HCT116 (cell line): Measurements from ENCODE around the gene NEK1. TPM values are rescaled to one million over a fixed set of nuclear protein-coding genes. Genes with fewer than 3 reads are reported as not detected.

ENCODE experiments used
- ATAC-seq: fragments of 200-7000 bp; cut with Tn5 transposase; 2 replicates; pipeline ENCODE4 v1.9.1; 2020; ENCODE audit warnings: mild to moderate bottlenecking, moderate library complexity
- BruUV-seq: library from RNA; stranded (reverse); fragments of 400-500 nt; replicated peaks from 2 replicates; lab custom pipeline; 2021; lab: Mats Ljungman, UMichigan
- CTCF ChIA-PET: fragments of 300-600 bp; sonication (Branson Sonifier 250); formaldehyde crosslinking; loops from one replicate; lab custom pipeline; 2021; ENCODE audit warnings: antibody characterized with exemption; lab: Charles Lee
- POLR2A ChIA-PET: fragments of 300-600, 350-600 bp; sonication (Branson Sonifier 250); formaldehyde crosslinking; loops from one replicate; lab custom pipeline; 2021; ENCODE audit warnings: antibody characterized with exemption; lab: Charles Lee
- RAD21 ChIA-PET, 2 experiments: fragments of 300-600 bp; sonication (Branson Sonifier 250); formaldehyde crosslinking; loops; one replicate each; lab custom pipeline; 2023; ENCODE audit warnings: low total read pairs in 2 of 2; ENCODE audit not compliant: uncharacterized antibody in 2 of 2, unreplicated experiment in 2 of 2, low non-redundant PET in 1 of 2; lab: Charles Lee
- DNase-seq: peaks from one replicate; pipeline ENCODE4 v3.0.0-alpha.2; 2010; ENCODE audit warnings: low read depth, low spot score
- H2AFZ ChIP-seq: fragments of 200-600 bp; shearing (Covaris generic), sonication (generic); 2 replicates; pipeline ENCODE4 v1.6.1; 2017; ENCODE audit warnings: low read depth, mixed run types, mixed read lengths, antibody characterized with exemption, low read length; ENCODE audit not compliant: poor library complexity, severe bottlenecking
- H3K27ac ChIP-seq: 2 replicates; pipeline ENCODE4 v1.5.1; 2012; ENCODE audit warnings: low read depth, low read length
- H3K27me3 ChIP-seq: fragments of 200-600 bp; sonication (generic); 2 replicates; pipeline ENCODE4 v1.6.1; 2016; ENCODE audit warnings: mixed run types, low read length, mixed read lengths; ENCODE audit not compliant: insufficient read depth
- H3K36me3 ChIP-seq, 2 experiments: fragments of 200-500 bp in 1 of 2; fragments of 200-600 bp in 1 of 2; sonication (Bioruptor generic) in 1 of 2; sonication (generic) in 1 of 2; 2 replicates each; pipeline versions ENCODE4 v1.5.1 to v1.6.1; 2014 to 2016; ENCODE audit warnings: low read length in 2 of 2, inconsistent platforms in 1 of 2, mixed read lengths in 1 of 2, mixed run types in 1 of 2; ENCODE audit not compliant: insufficient read depth in 2 of 2, control insufficient read depth in 1 of 2
- H3K4me1 ChIP-seq, 2 experiments: fragments of 200-600 bp in 1 of 2; sonication (generic) in 1 of 2; 2 replicates each; pipeline versions ENCODE4 v1.5.1 to v1.6.1; 2012 to 2017; ENCODE audit warnings: low read length in 2 of 2, inconsistent platforms in 1 of 2, mild to moderate bottlenecking in 1 of 2, mixed read lengths in 1 of 2, mixed run types in 1 of 2, moderate library complexity in 1 of 2; ENCODE audit not compliant: insufficient read depth in 2 of 2, control insufficient read depth in 1 of 2
- H3K4me2 ChIP-seq: fragments of 200-600 bp; sonication (generic); 2 replicates; pipeline ENCODE4 v1.6.1; 2017; ENCODE audit warnings: mixed run types, low read length, mixed read lengths
- H3K4me3 ChIP-seq, 2 experiments: fragments of 200-600 bp in 1 of 2; sonication (generic) in 1 of 2; replicated peaks in 1 of 2; 2 replicates each; pipeline ENCODE4 v1.5.1; 2011 to 2016; ENCODE audit warnings: low read length in 2 of 2, control low read depth in 1 of 2, low read depth in 1 of 2, mild to moderate bottlenecking in 1 of 2, mixed read lengths in 1 of 2, mixed run types in 1 of 2
- H3K79me2 ChIP-seq: fragments of 200-600 bp; sonication (generic); 2 replicates; pipeline ENCODE4 v1.6.1; 2017; ENCODE audit warnings: mild to moderate bottlenecking, mixed run types, low read length, moderate library complexity, mixed read lengths; ENCODE audit not compliant: insufficient read depth
- H3K9ac ChIP-seq: fragments of 200-600 bp; sonication (generic); 2 replicates; pipeline ENCODE4 v1.6.1; 2016; ENCODE audit warnings: low read length, mixed read lengths
- H3K9me2 ChIP-seq: fragments of 200-600 bp; sonication (generic), shearing (Covaris generic); 2 replicates; pipeline ENCODE4 v1.6.1; 2017; ENCODE audit warnings: mixed run types, mild to moderate bottlenecking, moderate library complexity; ENCODE audit not compliant: insufficient read depth
- H3K9me3 ChIP-seq, 2 experiments: fragments of 200-500 bp in 1 of 2; fragments of 200-600 bp in 1 of 2; sonication (Bioruptor generic) in 1 of 2; sonication (generic) in 1 of 2; 2 replicates each; pipeline ENCODE4 v1.6.1; 2014 to 2017; ENCODE audit warnings: low read length in 2 of 2, mixed read lengths in 2 of 2, inconsistent platforms in 1 of 2, low read depth in 1 of 2, mild to moderate bottlenecking in 1 of 2, mixed run types in 1 of 2, moderate library complexity in 1 of 2; ENCODE audit not compliant: control insufficient read depth in 1 of 2, insufficient read depth in 1 of 2
- H4K20me1 ChIP-seq: fragments of 200-600 bp; sonication (generic), shearing (Covaris generic); 2 replicates; pipeline ENCODE4 v1.6.1; 2017; ENCODE audit warnings: mixed run types, mild to moderate bottlenecking, moderate library complexity; ENCODE audit not compliant: insufficient read depth
- ELF1 ChIP-seq: IDR thresholded peaks from 2 replicates; pipeline ENCODE4 v1.6.1; 2012; ENCODE audit warnings: low read depth, borderline replicate concordance
- EZH2 ChIP-seq: fragments of 200-600 bp; sonication (generic); IDR thresholded peaks from 2 replicates; pipeline ENCODE4 v1.6.1; 2017; ENCODE audit warnings: antibody characterized with exemption, mixed run types
- RAD21 ChIP-seq: IDR thresholded peaks from 2 replicates; pipeline ENCODE4 v1.6.1; 2012; ENCODE audit warnings: low read depth, mild to moderate bottlenecking
- SP1 ChIP-seq: IDR thresholded peaks from 2 replicates; pipeline ENCODE4 v1.6.1; 2012; ENCODE audit warnings: low read depth
- SRF ChIP-seq: IDR thresholded peaks from 2 replicates; pipeline ENCODE4 v1.6.1; 2012; ENCODE audit warnings: low read depth
- TCF7L2 ChIP-seq: IDR thresholded peaks from 2 replicates; pipeline ENCODE4 v1.7.0; 2011; ENCODE audit warnings: borderline replicate concordance, inconsistent platforms; ENCODE audit not compliant: insufficient read depth, insufficient read length; ENCODE audit errors: extremely low read depth
- YY1 ChIP-seq: IDR thresholded peaks from 2 replicates; pipeline ENCODE4 v1.6.1; 2011; ENCODE audit warnings: low read length, low read depth, moderate library complexity, mild to moderate bottlenecking; ENCODE audit not compliant: insufficient replicate concordance; ENCODE audit errors: extremely low read depth
- ZBTB33 ChIP-seq: IDR thresholded peaks from 2 replicates; pipeline ENCODE4 v1.6.1; 2011; ENCODE audit warnings: mild to moderate bottlenecking, low read length, moderate library complexity; ENCODE audit not compliant: insufficient replicate concordance; ENCODE audit errors: extremely low read depth
- ZFX ChIP-seq: fragments of 450-650 bp; IDR thresholded peaks from 2 replicates; pipeline ENCODE4 v1.6.1; 2017
- intact Hi-C: fragments of 100-400 bp; cut with micrococcal nuclease; formaldehyde crosslinking; loops from 2 replicates; pipeline ENCODE4 v1.10.0; 2022
- total RNA-seq: library from RNA; stranded (reverse); gene quantifications from one replicate; pipeline ENCODE4 v1.2.1, GENCODE V29; 2021; ENCODE audit not compliant: unreplicated experiment
- TF ChIP-seq, protein P1 (sequence below): IDR thresholded peaks from 2 replicates; pipeline ENCODE4 v1.6.1; 2012; ENCODE audit warnings: low read depth
- TF ChIP-seq, protein P2 (sequence below): IDR thresholded peaks from 2 replicates; pipeline ENCODE4 v1.6.1; 2012
- TF ChIP-seq, protein P3 (sequence below): IDR thresholded peaks from 2 replicates; pipeline ENCODE4 v1.6.1; 2012

NEK1 gene
- total RNA-seq, 1 experiment from 2014 or later, result 13.3 TPM

GRCh38 chr4:169655401-169655800 is 43.0 kb upstream of the NEK1 start:
- POLR2A ChIA-PET, result no interaction called here
- H3K9me2 ChIP-seq, result no peaks in the 10 kb centered on the region
- no peaks in the 10 kb centered on the region for H3K36me3 ChIP-seq
- no peak for ATAC-seq
- no peaks in the 10 kb centered on the region for H3K27me3 ChIP-seq
- H3K9me3 ChIP-seq, result no peaks in the 10 kb centered on the region
- H3K27ac ChIP-seq, result no peak overlapping the region
- BruUV-seq, result no TSS peak
- peaks cover 22 to 25% of the 10 kb centered on the region in 2 experiments for H3K4me1 ChIP-seq
- no peak overlapping the region for H3K9ac ChIP-seq
- H4K20me1 ChIP-seq, result no peaks in the 10 kb centered on the region
- CTCF ChIA-PET, result no interaction called here
- RAD21 ChIA-PET, result no interaction called here
- H3K4me3 ChIP-seq, result no peak overlapping the region
- TF ChIP-seq, protein P1, sequence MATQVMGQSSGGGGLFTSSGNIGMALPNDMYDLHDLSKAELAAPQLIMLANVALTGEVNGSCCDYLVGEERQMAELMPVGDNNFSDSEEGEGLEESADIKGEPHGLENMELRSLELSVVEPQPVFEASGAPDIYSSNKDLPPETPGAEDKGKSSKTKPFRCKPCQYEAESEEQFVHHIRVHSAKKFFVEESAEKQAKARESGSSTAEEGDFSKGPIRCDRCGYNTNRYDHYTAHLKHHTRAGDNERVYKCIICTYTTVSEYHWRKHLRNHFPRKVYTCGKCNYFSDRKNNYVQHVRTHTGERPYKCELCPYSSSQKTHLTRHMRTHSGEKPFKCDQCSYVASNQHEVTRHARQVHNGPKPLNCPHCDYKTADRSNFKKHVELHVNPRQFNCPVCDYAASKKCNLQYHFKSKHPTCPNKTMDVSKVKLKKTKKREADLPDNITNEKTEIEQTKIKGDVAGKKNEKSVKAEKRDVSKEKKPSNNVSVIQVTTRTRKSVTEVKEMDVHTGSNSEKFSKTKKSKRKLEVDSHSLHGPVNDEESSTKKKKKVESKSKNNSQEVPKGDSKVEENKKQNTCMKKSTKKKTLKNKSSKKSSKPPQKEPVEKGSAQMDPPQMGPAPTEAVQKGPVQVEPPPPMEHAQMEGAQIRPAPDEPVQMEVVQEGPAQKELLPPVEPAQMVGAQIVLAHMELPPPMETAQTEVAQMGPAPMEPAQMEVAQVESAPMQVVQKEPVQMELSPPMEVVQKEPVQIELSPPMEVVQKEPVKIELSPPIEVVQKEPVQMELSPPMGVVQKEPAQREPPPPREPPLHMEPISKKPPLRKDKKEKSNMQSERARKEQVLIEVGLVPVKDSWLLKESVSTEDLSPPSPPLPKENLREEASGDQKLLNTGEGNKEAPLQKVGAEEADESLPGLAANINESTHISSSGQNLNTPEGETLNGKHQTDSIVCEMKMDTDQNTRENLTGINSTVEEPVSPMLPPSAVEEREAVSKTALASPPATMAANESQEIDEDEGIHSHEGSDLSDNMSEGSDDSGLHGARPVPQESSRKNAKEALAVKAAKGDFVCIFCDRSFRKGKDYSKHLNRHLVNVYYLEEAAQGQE, result no peak
- TF ChIP-seq EZH2 (no peak), RAD21 (no peak), SP1 (no peak), YY1 (no peak), SRF (no peak), ZBTB33 (no peak), ELF1 (no peak), TCF7L2 (no peak), ZFX (no peak)
- TF ChIP-seq, protein P2, sequence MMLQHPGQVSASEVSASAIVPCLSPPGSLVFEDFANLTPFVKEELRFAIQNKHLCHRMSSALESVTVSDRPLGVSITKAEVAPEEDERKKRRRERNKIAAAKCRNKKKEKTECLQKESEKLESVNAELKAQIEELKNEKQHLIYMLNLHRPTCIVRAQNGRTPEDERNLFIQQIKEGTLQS, result no peak
- TF ChIP-seq, protein P3, sequence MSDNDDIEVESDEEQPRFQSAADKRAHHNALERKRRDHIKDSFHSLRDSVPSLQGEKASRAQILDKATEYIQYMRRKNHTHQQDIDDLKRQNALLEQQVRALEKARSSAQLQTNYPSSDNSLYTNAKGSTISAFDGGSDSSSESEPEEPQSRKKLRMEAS, result no peak
- DNase-seq, result no peak
- no peak overlapping the region for H3K4me2 ChIP-seq
- peaks cover 78% of the 10 kb centered on the region for H3K79me2 ChIP-seq
- no peak overlapping the region for H2AFZ ChIP-seq
- intact Hi-C loops, result no loop called here
